ENCODE results near the gene HAPSTR1. TPM values are rescaled to one million over a fixed set of nuclear protein-coding genes. Genes with fewer than 3 reads are reported as not detected.
"Not testable (repeated sequence)": the region's sequence is repeated elsewhere in the genome, so short reads cannot be mapped to it uniquely, and the experiment has no call there.

The HAPSTR1 gene
- total and polyA plus RNA-seq, 2 experiments from 2014 or later: 26.5 to 60.0 TPM

DNA sequence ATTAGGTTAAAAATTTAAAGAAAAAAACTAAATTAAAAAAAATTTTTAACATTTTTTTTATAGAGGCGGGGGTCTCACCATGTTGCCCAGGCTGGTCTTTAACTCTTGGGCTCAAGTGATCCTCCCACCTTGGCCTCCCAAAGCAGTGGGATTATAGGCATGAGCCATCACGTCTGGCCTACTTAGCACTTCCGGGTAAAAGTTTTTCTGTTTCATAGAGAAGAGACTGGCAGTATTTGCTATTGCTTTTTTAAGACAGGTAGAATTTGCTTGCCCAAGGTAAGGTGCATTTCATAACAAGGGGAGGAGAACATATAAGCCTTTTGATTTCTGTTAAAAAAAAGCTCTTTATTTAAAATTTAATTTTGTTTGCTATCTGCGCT, 12.0 kb upstream of the HAPSTR1 start:
- Histone ChIP-seq H3K27ac (no peak overlapping the region), H3K36me3 (no peaks in the 10 kb centered on the region), H3K4me3 (no peak overlapping the region), H3K9me3 (ENCODE audit: low read depth) (no peaks in the 10 kb centered on the region), H3K27me3 (no peaks in the 10 kb centered on the region), H3K4me1 (ENCODE audit: low read depth) (no peaks in the 10 kb centered on the region)
- no peak for TF ChIP-seq CTCF (IDR thresholded peaks at IDR 0.05; ENCODE audit: low read depth, low read length)
- DNase-seq (ENCODE audit: low read depth in 1 of 2, low spot score in 1 of 2): no peak

DNA sequence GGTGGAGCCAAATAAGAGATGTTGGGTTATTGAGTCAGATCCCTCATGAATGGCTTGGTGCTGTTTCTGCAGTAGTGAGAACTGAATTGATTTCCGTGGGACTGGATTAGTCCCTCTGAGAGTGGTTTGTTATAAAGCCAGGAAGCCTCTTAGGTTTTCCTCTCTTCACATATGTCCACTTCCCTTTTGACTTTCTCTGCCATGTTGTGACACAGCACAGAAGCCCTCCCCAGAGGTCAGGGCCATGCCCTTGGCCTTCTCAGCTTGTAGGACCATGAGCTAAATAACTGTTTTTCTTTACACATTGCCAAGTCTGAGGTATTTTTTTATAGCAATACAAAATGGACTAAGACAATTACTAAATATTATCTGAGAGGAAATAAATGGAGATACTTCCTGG, 10.3 kb upstream of the HAPSTR1 start:
- no peak for TF ChIP-seq CTCF (IDR thresholded peaks at IDR 0.05; ENCODE audit: low read depth, low read length)
- Histone ChIP-seq H3K27me3 (no peaks in the 10 kb centered on the region), H3K4me1 (ENCODE audit: low read depth) (no peaks in the 10 kb centered on the region), H3K4me3 (no peak overlapping the region), H3K27ac (no peak overlapping the region), H3K36me3 (no peaks in the 10 kb centered on the region), H3K9me3 (ENCODE audit: low read depth) (no peaks in the 10 kb centered on the region)
- no peak for DNase-seq (ENCODE audit: low read depth in 1 of 2, low spot score in 1 of 2)

GRCh38 chr16:9081843-9082242, 9.6 kb upstream of the HAPSTR1 start:
- no peak overlapping the region for H3K4me3 ChIP-seq
- no peaks in the 10 kb centered on the region for H3K36me3 ChIP-seq
- no peaks in the 10 kb centered on the region for H3K4me1 ChIP-seq (ENCODE audit: low read depth)
- no peak overlapping the region for H3K27ac ChIP-seq
- TF ChIP-seq CTCF (IDR thresholded peaks at IDR 0.05; ENCODE audit: low read depth, low read length): no peak
- H3K9me3 ChIP-seq (ENCODE audit: low read depth): no peaks in the 10 kb centered on the region
- no peaks in the 10 kb centered on the region for H3K27me3 ChIP-seq
- DNase-seq (ENCODE audit: low read depth in 1 of 2, low spot score in 1 of 2): no peak

GRCh38 chr16:9082422-9082821, 9.0 kb upstream of the HAPSTR1 start:
- H3K4me3 ChIP-seq: no peak overlapping the region
- H3K9me3 ChIP-seq (ENCODE audit: low read depth): no peaks in the 10 kb centered on the region
- no peaks in the 10 kb centered on the region for H3K36me3 ChIP-seq
- DNase-seq (ENCODE audit: low read depth in 1 of 2, low spot score in 1 of 2): no peak
- H3K27ac ChIP-seq: no peak overlapping the region
- no peaks in the 10 kb centered on the region for H3K27me3 ChIP-seq
- no peak for TF ChIP-seq CTCF (IDR thresholded peaks at IDR 0.05; ENCODE audit: low read depth, low read length)
- no peaks in the 10 kb centered on the region for H3K4me1 ChIP-seq (ENCODE audit: low read depth)

GRCh38 chr16:9087733-9088132, 3.7 kb upstream of the HAPSTR1 start:
- not testable (repeated sequence) for DNase-seq (ENCODE audit: low read depth in 1 of 2, low spot score in 1 of 2); H3K27me3 ChIP-seq; H3K9me3 ChIP-seq (ENCODE audit: low read depth); H3K27ac ChIP-seq; H3K36me3 ChIP-seq; H3K4me1 ChIP-seq (ENCODE audit: low read depth); H3K4me3 ChIP-seq

DNA sequence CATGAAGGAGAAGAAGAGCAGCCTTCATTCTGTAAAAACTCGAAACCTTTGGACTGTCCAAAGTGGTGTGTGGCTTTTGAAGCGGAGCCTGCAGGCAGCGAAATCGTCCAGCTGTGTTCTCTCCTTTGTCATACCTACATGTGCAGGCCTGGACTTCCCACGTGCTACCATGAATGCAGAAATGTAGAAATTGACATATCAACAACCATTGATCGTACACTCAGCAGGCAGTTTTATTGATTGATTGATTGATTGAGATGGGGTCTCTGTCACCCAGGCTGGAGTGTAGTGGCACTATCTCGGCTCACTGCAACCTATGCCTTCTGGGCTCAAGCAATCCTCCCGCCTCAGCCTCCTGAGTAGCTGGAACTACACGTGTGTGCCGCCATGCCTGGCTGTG, 2.6 kb upstream of the HAPSTR1 start:
- H3K9me3 ChIP-seq (ENCODE audit: low read depth): no peaks in the 10 kb centered on the region
- no peaks in the 10 kb centered on the region for H3K36me3 ChIP-seq
- no peaks in the 10 kb centered on the region for H3K27me3 ChIP-seq
- no peak for DNase-seq (ENCODE audit: low read depth in 1 of 2, low spot score in 1 of 2)
- H3K4me1 ChIP-seq (ENCODE audit: low read depth): peaks cover 6% of the 10 kb centered on the region
- no peak overlapping the region for H3K4me3 ChIP-seq
- H3K27ac ChIP-seq: no peak overlapping the region
- no peak for TF ChIP-seq CTCF (IDR thresholded peaks at IDR 0.05; ENCODE audit: low read depth, low read length)

Data from cardiac muscle cell (in vitro differentiated cells and primary cell).